Heart left ventricle (tissue), 16 donors: Measurements from ENCODE around the gene FAM167B. TPM values are rescaled to one million over a fixed set of nuclear protein-coding genes. Genes with fewer than 3 reads are reported as not detected.

Experiments used
- ATAC-seq, 4 donors: fragments of 200-7000 bp; cut with Tn5 transposase; one replicate each; pipeline ENCODE4 v1.9.1; 2020 to 2022; ENCODE audit warnings: moderate library complexity in 4 of 4, mild to moderate bottlenecking in 3 of 4, moderate number of reproducible peaks in 1 of 4
- DNase-seq, 5 donors: peaks; one replicate each; pipeline ENCODE4 v3.0.0-alpha.2; 2020
- H3K27ac ChIP-seq, 12 donors: fragments of 200-600 bp; sonication (generic) in 4 of 12; one replicate each; pipeline versions ENCODE4 v1.5.0 to v1.8.0; 2016 to 2022; ENCODE audit warnings: mild to moderate bottlenecking in 2 of 12
- H3K27me3 ChIP-seq, 9 donors: fragments of 200-600 bp; sonication (generic) in 2 of 9; one replicate each; pipeline versions ENCODE4 v1.5.1 to v1.8.0; 2016 to 2022; ENCODE audit warnings: mild to moderate bottlenecking in 3 of 9
- H3K36me3 ChIP-seq, 9 donors: fragments of 200-600 bp; sonication (generic) in 2 of 9; one replicate each; pipeline versions ENCODE4 v1.5.0 to v1.8.0; 2018 to 2022; ENCODE audit warnings: mild to moderate bottlenecking in 2 of 9
- H3K4me1 ChIP-seq, 12 donors: fragments of 200-600 bp; sonication (generic) in 4 of 12; one replicate each; pipeline versions ENCODE4 v1.5.0 to v1.8.0; 2016 to 2022; ENCODE audit warnings: mild to moderate bottlenecking in 3 of 12
- H3K4me3 ChIP-seq, 12 donors: fragments of 200-600 bp; sonication (generic) in 4 of 12; one replicate each; pipeline versions ENCODE4 v1.5.0 to v1.8.0; 2017 to 2022; ENCODE audit warnings: mild to moderate bottlenecking in 9 of 12, moderate library complexity in 4 of 12
- H3K9me3 ChIP-seq, 12 donors: fragments of 200-600 bp; sonication (generic) in 4 of 12; one replicate each; pipeline versions ENCODE4 v1.5.0 to v1.8.0; 2016 to 2022; ENCODE audit warnings: mild to moderate bottlenecking in 1 of 12
- POLR2A ChIP-seq, 2 donors: fragments of 450-650 bp; IDR thresholded peaks; one replicate each; pipeline ENCODE4 v1.6.1; 2017; ENCODE audit warnings: antibody characterized with exemption in 2 of 2, mild to moderate bottlenecking in 2 of 2, moderate library complexity in 2 of 2
- WGBS, 4 donors: extraction: QIAGEN DNeasy Blood & Tissue Kit in 2 of 4; methylation state at CpG; one replicate each; pipeline versions ENCODE4 v1.1.5 to v1.1.7; 2013 to 2018; 5-methylcytosine and 5-hydroxymethylcytosine counted together
- intact Hi-C, 10 donors: fragments of 100-400 bp; cut with DNase I; formaldehyde crosslinking; loops; one replicate each; pipeline versions ENCODE4 v1.11.1 to v1.14.2; 2022
- polyA plus RNA-seq, 2 donors: library from polyadenylated mRNA; stranded (reverse); fragments of 200-250 nt; gene quantifications; one replicate each; pipeline ENCODE4 v1.2.3, GENCODE V29; 2013
- total RNA-seq, 9 donors: library from RNA; depleted of rRNA in 2 of 9; stranded (reverse); fragments of >200 nt in 2 of 9; fragmentation: NEBNext Ultra II Directional in 3 of 9; extraction: Animal tissue kit (Norgen Biotek cat#: 25700) in 3 of 9; gene quantifications; one replicate each; pipeline versions ENCODE4 v1.1.0 to v1.2.4, GENCODE V29; 2016 to 2023
- TF ChIP-seq, protein P1 (sequence below), 12 donors: fragments of 200-600 bp; sonication (generic) in 4 of 12; IDR thresholded peaks; one replicate each; pipeline versions ENCODE4 v1.5.0 to v1.8.0; 2018 to 2022; ENCODE audit warnings: antibody characterized with exemption in 12 of 12, mild to moderate bottlenecking in 5 of 12
- donor health status: ischemic (EF 13 %, LVEDD 7.1; RV severe dilation, severe dysfunction).
- donor health status: healthy with polysubstance abuse.
- donor health status: DM: no; HTN: yes; CAD: no.
- donor health status: DM: no; HTN: no; CAD: no.
- donor health status: ischemic (EF 25% LVEDD 6.9; RV normal size, moderate dysfunction).
- donor health status: ischemic (EF 25% LVEDD 5.7; RV mildly dilated, moderate dysfunction).
- donor health status: healthy.
- donor health status: DM: yes; HTN: yes; CAD: no.
- donor health status: ischemic (EF 35%, LVEDD 5.7; RV mildly dilated, moderate dysfunction).
- donor health status: nonischemic (EF 11% LVEDD 7.7; RV severe dilation, severe dysfunction).
- donor health status: DM: yes; HTN: yes; CAD: no.
- donor health status: PGD.
- donor health status: ischemic (EF 29% LVEDD 5.4; RV normal size, mild dysfunction).
- donor health status: nonischemic (EF 23%, LVEDD 6.1; RV moderate dilation, normal function).

Gene FAM167B
- total and polyA plus RNA-seq, 11 donors = 2.0 to 14.1 (median 5.6) TPM

- no peaks in the 10 kb centered on the region for H3K9me3 ChIP-seq
- 0 to 1% (median 1%) methylated on average over 31 to 46 of the region's 46 CpGs for WGBS, 4 donors
- peak; percentile 58 to 77 for TF ChIP-seq POLR2A (IDR thresholded peaks at IDR 0.05)
- TF ChIP-seq, protein P1, sequence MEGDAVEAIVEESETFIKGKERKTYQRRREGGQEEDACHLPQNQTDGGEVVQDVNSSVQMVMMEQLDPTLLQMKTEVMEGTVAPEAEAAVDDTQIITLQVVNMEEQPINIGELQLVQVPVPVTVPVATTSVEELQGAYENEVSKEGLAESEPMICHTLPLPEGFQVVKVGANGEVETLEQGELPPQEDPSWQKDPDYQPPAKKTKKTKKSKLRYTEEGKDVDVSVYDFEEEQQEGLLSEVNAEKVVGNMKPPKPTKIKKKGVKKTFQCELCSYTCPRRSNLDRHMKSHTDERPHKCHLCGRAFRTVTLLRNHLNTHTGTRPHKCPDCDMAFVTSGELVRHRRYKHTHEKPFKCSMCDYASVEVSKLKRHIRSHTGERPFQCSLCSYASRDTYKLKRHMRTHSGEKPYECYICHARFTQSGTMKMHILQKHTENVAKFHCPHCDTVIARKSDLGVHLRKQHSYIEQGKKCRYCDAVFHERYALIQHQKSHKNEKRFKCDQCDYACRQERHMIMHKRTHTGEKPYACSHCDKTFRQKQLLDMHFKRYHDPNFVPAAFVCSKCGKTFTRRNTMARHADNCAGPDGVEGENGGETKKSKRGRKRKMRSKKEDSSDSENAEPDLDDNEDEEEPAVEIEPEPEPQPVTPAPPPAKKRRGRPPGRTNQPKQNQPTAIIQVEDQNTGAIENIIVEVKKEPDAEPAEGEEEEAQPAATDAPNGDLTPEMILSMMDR (IDR thresholded peaks at IDR 0.05) = no peak
- H3K4me1 ChIP-seq = peaks cover 13 to 29% (median 25%) of the 10 kb centered on the region in 12 donors
- peak; percentile 94 for DNase-seq
- no peaks in the 10 kb centered on the region for H3K27me3 ChIP-seq
- intact Hi-C loops = loop anchor here in 5 of 10 donors (5.0 to 10.0 kb wide), 4 partner anchors 70 to 173 kb away; partner anchors contain the start of genes BSDC1 (in 2 of the 5), HDAC1 (in 1 of the 5) and MARCKSL1 (in 1 of the 5)
- peak; percentile 94 to 97 (median 96) for ATAC-seq
- peak within 1 kb of the TSS; percentile 64 to 95 (median 80) for H3K4me3 ChIP-seq
- peaks cover 0 to 71% (median 46%) of the 10 kb centered on the region in 9 donors for H3K36me3 ChIP-seq
- H3K27ac ChIP-seq = peak within 1 kb of the TSS; percentile 39 to 97 (median 86)
Observed at GRCh38 chr1:32221980-32222755, 24.9 kb upstream of the FAM167B start, which contains the start of the genes EIF3I and TMEM234. Gene EIF3I (plus strand): TSS chr1:32222407. CDS start chr1:32222442, 35 bp downstream. Gene TMEM234 (minus strand): TSS chr1:32222353. CDS start chr1:32222322, 31 bp downstream.

- peaks cover 13 to 29% (median 25%) of the 10 kb centered on the region in 12 donors for H3K4me1 ChIP-seq
- H3K36me3 ChIP-seq = peaks cover 0 to 73% (median 55%) of the 10 kb centered on the region in 9 donors
- no peak for DNase-seq
- no peaks in the 10 kb centered on the region for H3K9me3 ChIP-seq
- H3K4me3 ChIP-seq = peak overlapping the region in 7 of 12 donors; percentile 74 to 95 (median 85)
- ATAC-seq = peak in 1 of 4 donors; percentile 57
- TF ChIP-seq, protein P1 (IDR thresholded peaks at IDR 0.05) = peak in 4 of 12 donors; percentile 9 to 26 (median 18)
- TF ChIP-seq POLR2A (IDR thresholded peaks at IDR 0.05) = no peak
- H3K27ac ChIP-seq = peak overlapping the region in 9 of 12 donors; percentile 9 to 97 (median 85)
- intact Hi-C loops = loop anchor here in 5 of 10 donors (5.0 to 10.0 kb wide), 4 partner anchors 69 to 171 kb away; partner anchors contain the start of genes BSDC1 (in 2 of the 5), HDAC1 (in 1 of the 5) and MARCKSL1 (in 1 of the 5)
- no peaks in the 10 kb centered on the region for H3K27me3 ChIP-seq
- 31 to 59% (median 43%) methylated on average over 3 of the region's 3 CpGs for whole genome bisulfite sequencing, 4 donors
Observed at GRCh38 chr1:32223683-32224082, 23.3 kb upstream of the FAM167B start.

- 89 to 91% (median 90%) methylated on average over 4 of the region's 4 CpGs for WGBS, 4 donors
- Histone ChIP-seq H3K4me3 (peak overlapping the region in 1 of 12 donors; percentile 85), H3K36me3 (peaks cover 0 to 73% (median 61%) of the 10 kb centered on the region in 9 donors), H3K9me3 (no peaks in the 10 kb centered on the region), H3K27me3 (no peaks in the 10 kb centered on the region), H3K27ac (peak overlapping the region in 4 of 12 donors; percentile 9 to 97 (median 89)), H3K4me1 (peaks cover 13 to 29% (median 25%) of the 10 kb centered on the region in 12 donors)
- no peak for TF ChIP-seq POLR2A (IDR thresholded peaks at IDR 0.05)
- TF ChIP-seq, protein P1 (IDR thresholded peaks at IDR 0.05) = no peak
- intact Hi-C loops = loop anchor here in 5 of 10 donors (5.0 to 10.0 kb wide), 4 partner anchors 68 to 171 kb away; partner anchors contain the start of genes BSDC1 (in 2 of the 5), HDAC1 (in 1 of the 5) and MARCKSL1 (in 1 of the 5)
- ATAC-seq (no peak), DNase-seq (no peak)
Observed at GRCh38 chr1:32224285-32224684, 22.7 kb upstream of the FAM167B start.
